EH (cell line): Measurements from ENCODE around the gene EYA2.
"Not testable (repeated sequence)": the region's sequence is repeated elsewhere in the genome, so short reads cannot be mapped to it uniquely, and the experiment has no call there.

ENCODE experiments used
- DNase-seq: peaks from one replicate; pipeline ENCODE4 v3.0.0-alpha.2; 2015; ENCODE audit warnings: low read depth

EYA2 gene

DNA sequence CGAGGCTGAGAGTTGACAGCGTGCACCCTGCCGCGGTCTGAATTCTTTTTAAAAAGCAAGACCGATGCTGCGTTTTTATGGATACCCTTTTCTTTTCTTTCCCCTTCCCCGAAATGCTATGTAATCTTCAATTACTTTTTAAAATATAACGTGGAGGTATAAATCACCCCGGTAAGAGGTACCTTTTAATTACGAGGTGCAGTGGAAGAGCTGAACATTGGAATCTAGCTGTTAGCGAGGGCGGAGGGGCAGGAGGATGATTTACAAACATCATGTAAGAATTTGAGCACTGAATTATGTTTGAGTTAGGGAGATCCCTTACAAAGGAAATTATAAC lies 1.2 kb downstream of the EYA2 start:
- DNase-seq, result no peak

DNA sequence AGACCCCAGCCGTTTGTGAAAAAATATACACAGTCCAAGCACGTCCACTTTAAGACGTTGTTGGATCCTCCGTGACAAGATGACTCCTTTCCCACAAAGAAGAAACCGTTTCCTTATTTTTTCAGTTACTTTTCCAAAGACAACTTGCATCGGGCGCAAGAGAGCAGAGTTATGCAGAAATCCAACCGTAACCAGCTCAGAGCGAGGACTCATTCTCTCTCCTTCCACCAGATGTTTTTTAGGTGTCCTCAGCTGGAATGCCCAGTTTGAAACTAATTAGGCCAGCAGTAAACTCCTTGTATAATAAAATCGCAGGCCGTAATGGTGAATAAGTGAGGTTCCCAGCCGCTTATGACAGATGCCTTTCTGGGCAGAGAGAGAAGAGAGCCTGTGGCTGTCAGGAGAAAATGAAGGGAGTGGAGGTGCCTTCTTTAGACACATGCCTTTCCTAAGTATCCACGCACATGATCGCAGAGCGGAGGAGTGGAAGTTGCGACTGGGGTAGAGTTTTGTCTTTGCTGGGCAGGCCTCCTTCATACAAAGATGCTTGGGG lies 2.8 kb downstream of the EYA2 start:
- DNase-seq, result no peak

DNA sequence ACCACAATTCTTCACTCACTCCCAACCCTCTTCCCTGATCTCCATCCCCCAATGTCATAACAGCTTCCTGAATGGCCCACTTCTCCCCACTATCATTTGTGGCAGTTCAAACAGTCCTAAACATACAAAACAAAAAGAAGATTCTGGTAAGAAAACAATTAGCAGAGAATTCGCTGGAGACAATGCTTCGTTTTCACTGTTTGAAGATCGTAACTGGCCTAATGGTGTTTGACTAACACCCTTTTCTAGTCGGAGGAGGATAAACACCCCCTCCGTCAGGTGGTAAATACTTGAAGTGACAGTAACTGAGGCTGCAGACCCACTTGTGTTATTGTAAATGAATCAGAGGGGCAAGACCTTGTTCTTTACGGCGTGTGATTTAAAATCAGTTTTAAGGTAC lies 3.8 kb downstream of the EYA2 start:
- no peak for DNase-seq

DNA sequence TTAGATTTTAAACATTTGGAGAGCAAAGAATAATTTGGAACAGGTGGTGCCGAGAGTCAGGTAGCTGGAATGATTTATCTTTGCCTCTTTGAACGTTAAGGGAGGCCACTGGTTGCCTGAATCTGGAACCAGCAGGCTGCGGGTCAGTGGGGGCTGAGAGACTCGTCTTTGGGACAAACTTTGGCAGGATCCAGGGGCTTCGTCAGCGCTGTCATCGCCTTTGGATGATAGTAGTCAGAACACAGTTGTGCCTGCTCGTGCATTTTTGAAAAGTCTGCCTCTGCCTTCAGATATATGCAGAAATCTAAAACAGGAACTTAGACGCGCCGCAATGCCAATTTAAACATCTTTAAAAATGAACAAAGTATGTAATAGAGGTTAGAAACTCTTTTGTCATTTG lies 5.0 kb downstream of the EYA2 start:
- no peak for DNase-seq

DNA sequence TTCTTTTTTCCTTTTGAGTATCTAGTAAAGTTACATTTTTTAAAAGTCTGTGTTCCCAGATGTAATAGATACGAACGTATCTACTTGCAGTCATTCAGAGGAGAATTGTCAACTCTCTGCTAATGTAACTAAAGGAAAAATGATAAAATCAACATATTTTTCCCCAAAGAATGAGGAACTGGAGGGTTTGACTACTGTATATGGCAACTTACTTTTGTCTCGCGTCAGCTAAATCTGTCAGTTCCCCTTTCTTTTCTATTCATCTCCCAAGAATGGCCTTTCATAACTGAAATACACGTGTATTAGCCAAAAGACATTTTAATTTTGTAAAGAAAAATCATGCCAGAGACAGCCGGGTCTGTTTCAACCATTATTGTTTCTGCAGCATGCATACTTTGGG lies 5.4 kb downstream of the EYA2 start:
- no peak for DNase-seq

DNA sequence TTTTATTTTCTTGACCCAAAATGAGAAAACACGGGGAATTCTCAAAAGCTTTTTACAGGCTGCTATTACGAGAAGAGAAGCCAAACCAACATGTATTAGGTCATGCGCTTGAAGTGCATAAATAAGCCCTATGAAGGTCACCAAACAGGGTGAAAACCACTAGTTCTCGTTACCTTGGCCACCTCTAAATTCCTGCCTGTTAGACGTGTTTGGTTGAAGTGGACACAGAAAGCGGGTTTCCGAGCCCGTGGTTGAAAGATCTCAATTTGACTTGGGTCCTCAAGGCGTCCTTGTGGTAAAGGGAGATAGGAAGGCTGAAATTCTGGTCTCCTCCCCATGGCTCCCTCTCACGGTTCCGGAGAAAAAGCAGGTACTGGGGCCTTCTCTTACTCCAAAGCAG lies 6.2 kb downstream of the EYA2 start:
- no peak for DNase-seq

DNA sequence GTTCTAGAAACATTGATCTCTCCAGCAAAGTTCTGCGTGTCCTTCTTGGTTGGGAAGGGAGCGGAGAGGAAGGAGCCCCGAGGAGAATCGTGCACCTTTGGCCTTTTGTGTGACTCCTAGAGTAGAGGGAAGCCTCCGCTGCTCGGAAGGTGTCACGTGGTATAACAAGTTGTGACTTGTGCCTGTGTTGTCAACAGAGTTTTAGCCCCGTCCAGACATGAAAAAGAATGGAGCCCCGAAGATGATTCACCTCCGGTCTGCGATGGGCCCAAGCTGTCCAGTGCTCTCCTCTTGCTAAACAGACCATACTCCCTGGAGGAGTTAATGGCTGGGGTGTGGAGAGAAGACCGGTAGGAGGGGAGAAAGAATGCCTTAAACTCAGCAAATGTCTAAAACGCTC lies 7.0 kb downstream of the EYA2 start:
- no peak for DNase-seq

DNA sequence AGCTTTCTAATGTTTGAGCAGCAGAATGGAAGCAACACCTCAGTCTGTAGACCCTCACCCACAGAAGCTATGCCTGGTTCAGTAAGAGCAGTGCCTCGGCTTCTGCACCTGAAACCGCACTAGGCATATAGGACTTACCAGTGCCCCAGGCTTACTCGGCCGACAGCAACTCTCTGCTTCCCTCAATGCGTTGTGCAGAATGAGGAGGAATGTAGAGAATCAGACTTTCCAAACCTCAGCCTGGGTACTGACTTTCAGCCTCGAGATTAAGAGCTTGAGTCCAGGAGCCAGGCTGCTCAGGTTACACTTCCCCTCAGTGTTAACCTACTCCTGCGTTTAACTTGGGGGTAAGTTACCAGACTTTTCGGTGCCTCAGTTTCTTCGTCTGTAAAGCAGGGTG lies 8.6 kb downstream of the EYA2 start:
- no peak for DNase-seq

DNA sequence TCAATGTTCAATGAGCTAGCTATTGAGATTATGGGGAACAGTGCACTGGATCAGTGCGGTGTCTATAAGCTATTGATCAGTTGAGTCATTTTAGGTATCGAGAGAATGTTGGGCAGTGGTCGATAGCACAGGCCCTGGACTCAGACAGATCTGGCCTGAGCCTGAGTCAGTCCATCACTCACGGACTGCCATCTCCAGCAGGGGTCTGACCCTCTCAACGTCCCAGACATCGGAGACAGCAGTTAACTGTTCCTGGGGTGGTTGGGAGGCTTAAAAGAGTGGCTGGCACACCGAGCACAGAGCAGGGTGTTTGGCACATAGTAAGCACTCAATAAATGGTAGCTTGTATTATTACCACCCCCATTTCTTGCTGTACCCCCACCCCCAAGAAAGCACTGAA lies 9.3 kb downstream of the EYA2 start:
- no peak for DNase-seq

DNA sequence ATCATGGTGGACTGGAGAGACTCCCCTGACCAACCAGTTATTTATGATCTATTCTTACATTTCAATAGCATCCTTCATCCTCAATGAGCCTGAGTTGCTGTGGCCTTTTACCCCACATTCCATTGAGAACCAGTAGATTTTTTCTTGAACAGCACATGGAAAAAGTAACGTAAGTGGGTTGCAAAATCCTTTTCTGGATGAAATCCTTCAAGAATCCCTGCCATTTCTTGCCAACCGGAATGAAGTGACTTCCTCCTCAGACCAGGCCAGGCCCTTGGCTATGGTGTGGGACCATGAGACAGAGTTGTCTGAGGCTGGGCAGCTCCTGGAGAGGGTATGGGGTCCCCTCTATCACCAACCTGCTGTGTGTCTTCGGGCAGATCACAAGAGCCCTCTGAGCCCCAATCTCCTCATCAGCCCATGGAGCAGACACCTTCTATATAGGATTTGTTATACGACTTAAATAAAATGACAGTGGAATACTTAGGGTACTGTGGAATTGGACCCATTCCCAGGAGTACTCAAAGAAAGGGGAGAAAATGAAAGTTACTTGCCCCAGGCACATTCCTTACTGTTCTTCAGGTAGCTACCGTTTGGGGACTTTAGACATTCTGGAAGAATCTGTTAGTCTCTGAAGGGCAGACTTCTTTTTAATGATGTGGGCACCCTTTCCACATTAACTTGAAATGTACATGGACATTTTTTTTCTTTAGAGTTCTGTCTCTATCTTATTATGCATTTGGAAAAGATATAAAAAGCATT lies 10.9 kb downstream of the EYA2 start:
- DNase-seq, result peak; percentile 25

DNA sequence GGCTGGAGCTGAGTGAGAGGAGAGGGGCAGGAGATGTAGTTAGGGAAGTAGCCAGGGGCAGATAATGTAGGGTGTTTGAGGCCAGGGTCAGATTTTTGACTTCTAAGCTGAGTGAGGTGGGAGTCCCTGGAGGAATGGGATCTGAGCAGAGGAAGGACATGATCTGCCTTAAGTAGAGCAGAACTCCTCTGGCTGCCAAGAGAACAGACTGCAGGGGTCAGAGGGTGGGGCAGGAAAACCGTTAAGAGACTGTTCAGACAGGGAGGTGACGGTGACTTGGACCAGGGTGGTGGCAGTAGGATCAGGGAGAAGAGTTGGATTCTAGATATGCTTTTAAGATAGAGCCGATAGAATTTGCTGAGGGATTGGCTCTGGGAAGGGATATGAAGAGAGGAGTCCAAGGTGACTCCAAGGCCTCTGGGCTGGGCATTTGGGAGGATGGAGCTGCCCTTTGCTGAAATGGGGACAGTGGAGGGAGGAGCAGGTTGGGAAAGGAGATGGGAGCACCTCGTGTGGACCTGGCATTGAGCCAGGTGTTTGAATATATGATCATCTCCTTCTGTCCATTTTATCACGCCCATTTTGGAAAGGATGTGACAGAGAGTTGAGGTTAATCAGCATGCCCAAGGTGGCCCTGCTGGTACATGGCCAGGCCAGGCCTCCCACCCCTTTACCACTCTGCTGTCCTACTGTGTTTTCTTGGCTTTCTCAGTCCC lies 18.8 kb downstream of the EYA2 start:
- no peak for DNase-seq

DNA sequence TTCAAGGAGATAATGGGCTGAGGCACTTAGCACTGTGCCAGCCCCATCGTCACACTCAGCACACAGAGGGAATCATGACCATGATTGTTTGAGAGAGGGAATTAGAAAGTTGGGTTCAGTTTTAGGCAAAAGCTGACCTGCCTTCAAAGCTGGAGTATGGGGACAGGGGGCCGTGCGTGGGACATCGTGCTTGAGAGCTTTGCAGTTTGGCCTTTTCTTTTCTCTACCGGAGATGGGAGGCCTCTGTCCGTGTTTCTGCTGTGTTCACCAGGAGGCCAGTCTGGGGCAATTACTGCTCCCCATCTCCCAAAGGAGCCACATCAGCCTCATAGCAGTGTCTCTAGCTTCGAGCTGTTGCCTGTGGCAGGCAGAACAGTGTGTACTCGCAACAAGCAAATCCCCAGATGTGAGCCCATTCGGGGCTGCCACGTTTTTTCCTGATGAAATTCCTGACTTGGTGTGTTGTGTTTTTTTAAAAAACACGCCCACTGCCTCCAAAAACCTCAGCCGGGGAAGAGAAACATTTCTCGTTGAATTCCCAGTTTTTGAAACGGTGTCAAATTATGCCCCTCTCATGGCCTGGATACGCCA lies 20.2 kb downstream of the EYA2 start:
- peak; percentile 6 for DNase-seq

DNA sequence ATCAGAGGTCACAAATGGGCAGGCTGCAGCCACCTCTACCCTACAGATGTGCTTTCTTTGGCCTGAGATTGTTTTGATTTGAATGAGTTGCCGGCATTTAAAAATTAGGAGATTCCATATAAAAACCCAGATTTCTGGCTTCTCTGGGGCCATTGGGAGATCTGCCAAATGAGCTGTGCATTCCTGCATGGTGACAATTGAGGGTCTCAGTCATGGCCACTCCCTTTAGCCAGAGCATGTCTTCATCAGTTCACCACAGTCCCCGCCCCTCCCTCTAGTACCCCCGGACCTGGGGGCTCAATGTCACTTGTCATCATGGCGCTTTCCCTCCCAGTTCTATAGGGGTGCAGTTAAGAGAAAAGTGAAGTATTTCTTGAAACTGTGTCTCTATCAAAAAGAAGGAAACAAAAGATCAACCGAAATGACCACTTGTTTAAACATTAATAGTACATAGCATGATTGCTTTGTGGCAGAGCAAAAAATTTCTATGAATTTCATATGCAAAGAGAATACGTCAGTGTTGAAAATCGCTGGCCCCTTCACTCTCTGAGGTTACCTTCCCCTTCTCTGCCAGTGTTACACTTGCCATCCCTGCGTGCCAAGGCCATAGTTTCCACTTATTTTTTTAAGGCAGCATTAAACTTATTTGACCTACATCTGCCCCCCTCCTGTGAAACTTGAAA lies 21.1 kb downstream of the EYA2 start:
- DNase-seq, result peak; percentile 24

DNA sequence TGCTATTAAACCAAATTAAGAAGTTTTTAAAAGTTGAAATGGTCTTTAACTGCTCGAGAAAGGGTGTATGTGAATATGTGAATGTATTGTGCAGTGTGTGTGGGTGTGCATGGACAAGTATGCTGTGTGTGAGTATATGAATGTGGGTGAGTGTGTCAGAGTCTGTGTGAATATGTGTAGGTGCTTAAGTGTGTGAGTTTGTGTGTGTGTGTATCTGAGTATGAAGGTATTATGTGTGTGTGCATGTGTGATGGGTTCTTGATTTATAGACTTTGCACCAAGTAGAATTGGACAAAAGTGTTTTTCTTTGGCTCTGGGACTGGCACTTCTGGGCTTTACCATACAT lies 21.6 kb downstream of the EYA2 start:
- DNase-seq, result no peak

DNA sequence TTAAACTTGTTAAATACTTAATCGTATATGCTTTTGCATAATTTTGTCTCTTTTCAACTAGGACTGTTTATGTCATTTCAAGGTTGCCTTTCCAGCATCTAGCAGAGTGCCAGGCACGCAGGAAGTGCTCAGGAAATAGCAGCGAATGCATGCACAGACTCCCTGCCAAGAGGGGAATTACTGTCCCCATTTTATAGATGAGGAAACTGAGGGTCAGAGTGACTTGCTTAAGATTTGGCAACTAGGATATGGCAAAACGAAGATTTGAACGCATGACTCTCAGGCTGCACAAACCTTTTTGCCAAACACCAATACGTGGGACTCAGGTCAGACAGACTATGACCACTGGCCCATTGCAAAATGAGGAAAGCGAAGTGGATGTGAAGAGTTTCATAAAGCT lies 22.5 kb downstream of the EYA2 start:
- no peak for DNase-seq

DNA sequence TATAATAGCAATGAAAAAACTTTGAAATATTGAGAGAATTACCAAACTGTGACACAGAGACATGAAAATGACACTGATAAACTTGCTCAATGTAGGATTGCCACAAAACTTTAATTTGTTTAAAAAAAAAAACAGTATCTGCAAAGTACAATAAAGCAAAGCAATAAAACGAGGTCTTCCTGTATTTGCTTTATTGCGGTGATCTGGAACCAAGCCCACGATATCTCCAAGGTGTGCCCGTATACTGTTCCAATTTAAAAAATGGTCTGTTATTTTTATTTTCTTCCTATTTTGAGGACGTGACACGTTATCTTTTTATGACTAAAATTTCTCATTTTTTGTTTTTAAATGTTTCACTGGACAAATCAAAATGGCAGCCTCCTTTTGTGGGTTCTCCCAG lies 25.5 kb downstream of the EYA2 start:
- no peak for DNase-seq

DNA sequence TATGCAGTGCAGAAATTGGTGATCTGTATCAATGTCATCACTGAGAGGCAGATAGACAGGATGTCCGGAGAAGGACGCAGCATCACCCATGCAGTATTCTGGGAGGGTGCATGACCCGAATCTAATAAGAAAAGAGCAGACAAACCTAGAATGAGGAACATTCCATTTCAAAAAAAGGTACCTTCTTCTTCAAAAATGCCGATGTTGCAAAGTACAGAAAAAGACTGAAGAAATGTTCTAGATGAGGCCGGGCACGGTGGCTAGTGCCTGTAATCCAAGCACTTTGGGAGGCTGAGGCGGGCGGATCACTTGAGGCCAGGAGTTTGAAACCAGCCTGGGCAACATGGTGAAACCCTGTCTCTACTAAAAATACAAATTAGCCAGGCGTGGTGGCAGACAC lies 28.2 kb downstream of the EYA2 start:
- not testable (repeated sequence) for DNase-seq

DNA sequence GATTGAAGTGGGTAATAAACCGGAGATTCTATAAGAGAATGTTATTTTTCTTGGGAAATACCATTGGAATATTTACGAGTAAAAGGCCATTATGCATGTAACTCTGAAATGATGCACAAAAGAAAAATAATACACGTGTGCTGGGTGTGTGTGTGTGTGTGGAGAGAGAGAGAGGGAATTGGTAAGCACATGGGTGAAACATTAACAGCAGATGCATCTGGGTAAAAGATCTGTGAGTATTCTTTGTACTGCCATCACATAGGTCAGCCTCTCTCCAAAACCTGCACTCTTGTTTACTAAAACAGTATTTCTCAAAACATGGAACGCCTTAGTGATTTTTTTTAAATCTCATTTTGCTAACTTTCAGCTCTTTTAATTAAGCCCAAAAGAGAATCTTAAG lies 28.9 kb downstream of the EYA2 start:
- no peak for DNase-seq

DNA sequence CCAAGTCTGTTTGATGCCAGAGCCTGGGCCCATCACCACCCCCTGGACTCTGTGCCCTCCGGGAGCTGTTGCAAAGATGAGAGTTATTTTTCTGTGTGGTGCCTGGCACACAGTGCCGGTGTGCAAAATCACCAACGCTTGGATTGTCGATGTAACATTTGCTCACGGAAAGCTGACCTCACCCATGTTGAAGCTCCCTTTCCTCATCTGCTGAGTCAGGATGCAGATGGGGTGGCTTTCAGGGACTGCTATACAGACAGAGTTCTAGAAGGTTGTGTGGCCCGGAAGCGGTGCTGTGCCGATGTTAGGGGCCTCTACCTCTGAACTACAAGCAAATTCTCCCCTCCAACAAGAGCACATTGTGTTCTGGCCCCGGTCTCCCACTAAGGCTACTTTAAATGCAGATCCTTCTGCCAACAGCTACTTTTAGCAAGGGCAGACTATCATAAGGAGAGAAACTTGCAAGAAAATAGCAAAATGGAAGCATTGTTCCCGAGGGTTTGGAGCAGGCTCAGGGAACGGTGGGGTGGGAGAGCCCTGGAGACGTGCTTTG lies 34.0 kb downstream of the EYA2 start:
- DNase-seq, result peak; percentile 18

DNA sequence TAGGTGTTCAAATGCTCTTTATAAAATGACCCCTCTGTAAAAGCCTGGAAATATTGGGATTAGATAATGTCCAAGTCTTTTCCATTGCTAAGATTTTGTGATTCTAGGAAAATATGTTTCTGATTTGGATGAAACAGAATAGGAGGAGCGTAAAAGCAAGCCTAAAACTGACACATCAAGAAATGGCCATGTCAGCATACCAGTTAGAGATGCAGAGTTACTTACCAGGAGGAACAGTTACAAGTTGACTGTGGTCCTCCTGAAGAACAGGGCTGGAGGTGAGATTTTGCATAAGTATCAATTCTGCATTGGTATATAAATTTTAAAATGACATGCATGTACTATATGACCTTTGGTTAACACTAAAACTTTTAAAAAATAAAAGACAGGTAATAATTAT lies 35.3 kb downstream of the EYA2 start:
- DNase-seq, result no peak

DNA sequence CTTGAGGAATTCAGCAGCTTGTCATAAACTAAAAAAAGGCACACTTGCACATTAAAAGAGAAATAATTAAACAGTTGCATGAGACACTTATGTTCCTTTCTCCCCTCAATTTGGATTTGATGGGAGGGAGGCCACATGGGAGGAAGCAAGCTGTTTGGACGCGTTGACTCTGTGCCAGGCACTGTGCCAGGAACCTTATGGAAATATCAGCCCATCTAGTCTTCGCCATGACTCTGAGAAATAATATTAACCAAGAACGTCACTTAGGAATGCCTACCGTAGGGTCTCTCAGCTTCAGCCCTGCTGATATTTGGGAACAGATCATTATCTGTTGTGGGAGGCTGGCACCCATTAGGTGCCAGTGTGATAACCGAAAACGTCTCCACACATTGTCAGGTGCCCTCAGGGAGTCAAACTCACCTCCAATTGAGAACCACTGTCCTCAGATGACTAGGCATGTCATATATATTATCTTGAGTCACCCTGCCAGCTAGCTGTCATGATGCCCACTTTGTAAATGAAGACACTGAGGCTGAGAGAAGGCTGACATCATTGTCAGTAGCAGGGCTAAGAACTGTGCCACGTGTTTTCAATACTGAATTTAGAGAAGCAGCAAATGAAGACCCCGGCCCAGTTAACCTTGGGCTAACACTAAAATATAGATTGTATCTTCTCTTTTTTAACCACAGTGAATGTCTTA lies 36.1 kb downstream of the EYA2 start:
- no peak for DNase-seq

DNA sequence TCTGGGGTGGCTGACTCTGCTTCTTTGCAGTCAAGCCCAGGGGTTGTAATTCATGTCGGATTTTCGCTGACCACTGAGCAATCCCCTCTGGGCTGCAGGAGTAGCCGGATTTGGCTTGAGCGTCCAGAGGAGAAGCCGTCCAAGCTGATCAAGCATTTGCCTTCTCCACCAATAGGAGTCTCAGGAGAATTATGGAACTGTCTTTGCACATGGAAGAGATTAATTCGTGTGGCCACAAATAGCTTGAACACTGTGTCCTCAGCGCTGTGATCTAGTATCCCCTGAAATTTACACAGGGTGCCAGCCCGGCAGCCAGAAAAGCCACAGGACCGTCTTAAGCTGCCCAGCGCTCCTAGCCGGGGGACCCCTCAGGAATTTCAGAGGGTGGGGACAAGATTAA lies 37.1 kb downstream of the EYA2 start:
- peak; percentile 36 for DNase-seq
